GM23338 (cell line): ENCODE measurements around the gene KCNMA1. TPM values are rescaled to one million over a fixed set of nuclear protein-coding genes. Genes with fewer than 3 reads are reported as not detected.

Experiments used
- ATAC-seq: fragments of 200-7000 bp; cut with Tn5 transposase; 3 replicates; pipeline ENCODE4 v1.9.1; 2020
- DNase-seq: peaks from one replicate; pipeline ENCODE4 v3.0.0-alpha.2; 2015; ENCODE audit warnings: low spot score
- H2AFZ ChIP-seq: fragments of 200-600 bp; sonication (generic); 2 replicates; pipeline ENCODE4 v1.8.0; 2016; ENCODE audit warnings: antibody characterized with exemption, mild to moderate bottlenecking, moderate library complexity
- H3F3A ChIP-seq: fragments of 200-600 bp; sonication (generic); replicated peaks from 2 replicates; pipeline ENCODE4 v1.8.0; 2017; ENCODE audit warnings: antibody characterized with exemption, mixed run types, low read depth
- H3K27ac ChIP-seq: fragments of 200-600 bp; sonication (generic); 2 replicates; pipeline ENCODE4 v1.6.1; 2016; ENCODE audit warnings: low read depth
- H3K27me3 ChIP-seq: fragments of 200-600 bp; sonication (generic); 2 replicates; pipeline ENCODE4 v1.8.0; 2016; ENCODE audit warnings: mild to moderate bottlenecking, mixed run types, moderate library complexity; ENCODE audit not compliant: insufficient read depth
- H3K36me3 ChIP-seq: fragments of 200-600 bp; sonication (generic); 2 replicates; pipeline ENCODE4 v1.8.0; 2016; ENCODE audit warnings: mild to moderate bottlenecking; ENCODE audit not compliant: insufficient read depth
- H3K4me1 ChIP-seq: fragments of 200-600 bp; sonication (generic); 2 replicates; pipeline ENCODE4 v1.8.0; 2016; ENCODE audit warnings: mild to moderate bottlenecking, moderate library complexity; ENCODE audit not compliant: insufficient read depth
- H3K4me2 ChIP-seq: fragments of 200-600 bp; sonication (generic); 2 replicates; pipeline ENCODE4 v1.7.1; 2017; ENCODE audit warnings: mixed run types
- H3K4me3 ChIP-seq: fragments of 200-600 bp; sonication (generic); 2 replicates; pipeline ENCODE4 v1.6.1; 2016; ENCODE audit warnings: mixed run types
- H3K79me2 ChIP-seq: fragments of 200-600 bp; sonication (generic); replicated peaks from 2 replicates; pipeline ENCODE4 v1.8.0; 2017; ENCODE audit warnings: mild to moderate bottlenecking; ENCODE audit not compliant: insufficient read depth
- H3K9me2 ChIP-seq: fragments of 200-600 bp; sonication (generic); 2 replicates; pipeline ENCODE4 v1.8.0; 2017; ENCODE audit not compliant: insufficient read depth
- H4K20me1 ChIP-seq: fragments of 200-600 bp; sonication (generic); replicated peaks from 2 replicates; pipeline ENCODE4 v1.8.0; 2017; ENCODE audit warnings: mild to moderate bottlenecking; ENCODE audit not compliant: insufficient read depth
- H3K27ac Mint-ChIP-seq: 2 replicates; pipeline ENCODE4 v1.8.0; 2020; ENCODE audit warnings: inconsistent platforms, mild to moderate bottlenecking, moderate library complexity, mixed read lengths
- H3K27me3 Mint-ChIP-seq: 3 replicates; pipeline ENCODE4 v1.8.0; 2022; ENCODE audit warnings: low read depth, mild to moderate bottlenecking, moderate library complexity, mixed read lengths, inconsistent platforms; ENCODE audit not compliant: insufficient read depth, poor library complexity
- H3K36me3 Mint-ChIP-seq: 3 replicates; pipeline ENCODE4 v1.8.0; 2021; ENCODE audit warnings: low read depth, mild to moderate bottlenecking, inconsistent platforms, moderate library complexity, mixed read lengths
- H3K4me1 Mint-ChIP-seq: 3 replicates; pipeline ENCODE4 v1.8.0; 2020; ENCODE audit warnings: mild to moderate bottlenecking, inconsistent platforms, mixed read lengths
- H3K4me3 Mint-ChIP-seq: 3 replicates; pipeline ENCODE4 v1.8.0; 2021; ENCODE audit warnings: moderate library complexity, mild to moderate bottlenecking, inconsistent platforms, mixed read lengths
- H3K9me3 Mint-ChIP-seq: 3 replicates; pipeline ENCODE4 v1.8.0; 2020; ENCODE audit warnings: moderate library complexity, mild to moderate bottlenecking, inconsistent platforms, mixed read lengths
- CREB1 ChIP-seq: fragments of 250-450 bp; sonication (Bioruptor Pico); IDR thresholded peaks from 2 replicates; pipeline ENCODE4 v1.5.0; 2020; ENCODE audit warnings: low read depth, mild to moderate bottlenecking, moderate library complexity
- ETS1 ChIP-seq: IDR thresholded peaks from 2 replicates; pipeline ENCODE4 v1.6.1; 2016; ENCODE audit warnings: antibody characterized with exemption
- NANOG ChIP-seq: IDR thresholded peaks from 2 replicates; pipeline ENCODE4 v1.6.1; 2016; ENCODE audit warnings: antibody characterized with exemption, borderline replicate concordance
- POLR2AphosphoS5 ChIP-seq: IDR thresholded peaks from 2 replicates; pipeline ENCODE4 v1.6.1; 2016; ENCODE audit warnings: antibody characterized with exemption, low read depth
- REST ChIP-seq: IDR thresholded peaks from one replicate; pipeline ENCODE4 v1.6.1; 2018; ENCODE audit warnings: antibody characterized with exemption; ENCODE audit not compliant: unreplicated experiment
- polyA plus RNA-seq: library from polyadenylated mRNA; unstranded; fragments of >200 nt; fragmentation: Nextera tagmentation; extraction: Ambion mirVana; gene quantifications from 2 replicates; pipeline ENCODE4 v1.2.1, GENCODE V29; 2016
- total RNA-seq: library from RNA; depleted of rRNA; stranded (reverse); fragments of >200 nt; shearing (Covaris generic); gene quantifications from 2 replicates; pipeline ENCODE4 v1.2.3, GENCODE V29; 2014

The KCNMA1 gene
- total and polyA plus RNA-seq, 2 experiments from 2014 or later, result 8.2 to 9.0 TPM

- no peak for TF ChIP-seq REST
These were observed 450.1 kb downstream of the KCNMA1 start (continued) for GRCh38 chr10:77187376-77187999.

GRCh38 chr10:77186936-77187335 lies 450.7 kb downstream of the KCNMA1 start:
- Mint-ChIP-seq H3K4me3 (no peak overlapping the region), H3K27ac (no peak overlapping the region), H3K36me3 (no peaks in the 10 kb centered on the region), H3K9me3 (no peaks in the 10 kb centered on the region), H3K4me1 (peaks cover 18% of the 10 kb centered on the region), H3K27me3 (no peaks in the 10 kb centered on the region)
- Histone ChIP-seq H3K9me2 (no peaks in the 10 kb centered on the region), H3K27ac (no peak overlapping the region), H2AFZ (no peak overlapping the region), H3K36me3 (no peaks in the 10 kb centered on the region), H3K4me1 (peaks cover 6% of the 10 kb centered on the region; the same call in 1 of the 2 replicates), H3K4me3 (no peak overlapping the region), H3K27me3 (no peaks in the 10 kb centered on the region), H3F3A (no peaks in the 10 kb centered on the region), H3K4me2 (no peak overlapping the region), H4K20me1 (no peaks in the 10 kb centered on the region), H3K79me2 (no peaks in the 10 kb centered on the region)
- ATAC-seq (no peak), DNase-seq (no peak)
- TF ChIP-seq NANOG (no peak), ETS1 (no peak), CREB1 (no peak), POLR2AphosphoS5 (no peak), REST (no peak)
